T-helper 2 cell (primary cell): ENCODE results near the gene NBPF19.
"Not testable (repeated sequence)": the region's sequence is repeated elsewhere in the genome, so short reads cannot be mapped to it uniquely, and the experiment has no call there.

Source experiments
- DNase-seq, 5 experiments: peaks; one replicate each; pipeline versions ENCODE4 v3.0.0 to v3.0.0-alpha.2; 2012 to 2022
- total RNA-seq, 2 donors: gene quantifications; one replicate each; lab custom pipeline; 2026; lab: John Stamatoyannopoulos, UW

Gene NBPF19, protein sequence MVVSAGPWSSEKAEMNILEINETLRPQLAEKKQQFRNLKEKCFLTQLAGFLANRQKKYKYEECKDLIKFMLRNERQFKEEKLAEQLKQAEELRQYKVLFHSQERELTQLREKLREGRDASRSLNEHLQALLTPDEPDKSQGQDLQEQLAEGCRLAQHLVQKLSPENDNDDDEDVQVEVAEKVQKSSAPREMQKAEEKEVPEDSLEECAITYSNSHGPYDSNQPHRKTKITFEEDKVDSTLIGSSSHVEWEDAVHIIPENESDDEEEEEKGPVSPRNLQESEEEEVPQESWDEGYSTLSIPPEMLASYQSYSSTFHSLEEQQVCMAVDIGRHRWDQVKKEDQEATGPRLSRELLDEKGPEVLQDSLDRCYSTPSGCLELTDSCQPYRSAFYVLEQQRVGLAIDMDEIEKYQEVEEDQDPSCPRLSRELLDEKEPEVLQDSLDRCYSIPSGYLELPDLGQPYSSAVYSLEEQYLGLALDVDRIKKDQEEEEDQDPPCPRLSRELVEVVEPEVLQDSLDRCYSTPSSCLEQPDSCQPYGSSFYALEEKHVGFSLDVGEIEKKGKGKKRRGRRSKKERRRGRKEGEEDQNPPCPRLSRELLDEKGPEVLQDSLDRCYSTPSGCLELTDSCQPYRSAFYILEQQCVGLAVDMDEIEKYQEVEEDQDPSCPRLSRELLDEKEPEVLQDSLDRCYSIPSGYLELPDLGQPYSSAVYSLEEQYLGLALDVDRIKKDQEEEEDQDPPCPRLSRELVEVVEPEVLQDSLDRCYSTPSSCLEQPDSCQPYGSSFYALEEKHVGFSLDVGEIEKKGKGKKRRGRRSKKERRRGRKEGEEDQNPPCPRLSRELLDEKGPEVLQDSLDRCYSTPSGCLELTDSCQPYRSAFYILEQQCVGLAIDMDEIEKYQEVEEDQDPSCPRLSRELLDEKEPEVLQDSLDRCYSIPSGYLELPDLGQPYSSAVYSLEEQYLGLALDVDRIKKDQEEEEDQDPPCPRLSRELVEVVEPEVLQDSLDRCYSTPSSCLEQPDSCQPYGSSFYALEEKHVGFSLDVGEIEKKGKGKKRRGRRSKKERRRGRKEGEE (N-terminal part only)
- 3.0 to 9.0 reads per million in 2 donors for total RNA-seq

DNA sequence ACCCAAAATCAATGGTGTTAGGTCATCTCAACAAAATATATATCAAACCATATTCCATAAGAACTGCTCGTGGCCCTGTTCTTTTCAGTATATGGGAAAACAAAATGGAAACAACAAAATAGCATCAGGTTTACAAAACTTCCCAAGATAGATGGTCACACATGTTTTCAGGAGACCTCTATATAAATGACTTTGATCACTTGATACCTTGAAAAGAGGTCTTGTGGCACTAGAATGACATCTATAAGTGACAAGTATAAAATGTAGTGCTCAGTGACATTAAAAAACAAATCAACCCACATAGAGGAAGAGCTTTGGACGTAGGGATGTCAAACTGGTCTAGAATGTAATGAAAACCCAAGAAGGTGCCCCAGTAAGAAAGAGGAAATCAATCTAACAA, at the start of gene NBPF19:
Gene NBPF19 (plus strand): TSS at position 301 of the 400 bp plus-strand sequence. CDS start 888 bp downstream, outside the sequence.
- DNase-seq, result not testable (repeated sequence)

DNA sequence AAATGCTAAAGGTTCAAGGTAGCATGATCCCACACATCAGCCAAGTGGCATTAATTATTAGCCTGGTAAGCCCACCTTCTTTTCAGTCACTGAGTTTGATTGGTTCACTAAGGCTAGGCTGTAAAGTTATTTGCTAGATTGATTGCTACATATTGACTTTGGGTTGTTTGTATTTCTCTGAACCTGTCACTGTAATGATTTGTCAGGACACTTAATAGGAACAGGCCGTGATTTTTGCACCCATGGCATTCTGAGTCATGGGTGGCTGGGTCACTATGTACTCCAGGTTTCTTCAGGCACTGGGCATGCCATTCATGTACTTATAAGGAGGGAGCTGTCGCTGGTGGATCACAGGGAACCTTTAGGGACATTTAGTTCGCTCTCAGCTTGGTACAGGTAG, 46.5 kb upstream of the NBPF19 start:
- DNase-seq, result not testable (repeated sequence)

DNA sequence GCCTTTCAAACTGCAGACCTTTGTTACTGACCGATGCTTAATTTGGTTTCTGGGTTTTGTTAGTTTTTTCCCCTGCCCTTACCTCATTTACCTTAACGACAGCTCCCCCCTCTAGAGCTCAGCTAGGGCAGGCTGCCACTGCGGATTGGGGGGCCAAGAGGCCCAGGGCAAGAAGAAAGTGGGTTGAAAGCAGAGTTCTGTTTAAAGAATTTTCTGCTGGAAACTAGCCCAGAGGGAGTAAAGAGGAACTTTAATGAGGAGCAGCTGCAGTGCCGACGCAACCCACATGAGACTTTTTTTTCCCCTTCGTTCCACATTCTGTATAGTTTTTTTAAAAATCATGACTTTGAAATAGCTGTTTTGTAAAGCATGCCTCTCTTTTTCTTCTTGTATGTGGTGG, 29.4 kb upstream of the NBPF19 start:
- not testable (repeated sequence) for DNase-seq

DNA sequence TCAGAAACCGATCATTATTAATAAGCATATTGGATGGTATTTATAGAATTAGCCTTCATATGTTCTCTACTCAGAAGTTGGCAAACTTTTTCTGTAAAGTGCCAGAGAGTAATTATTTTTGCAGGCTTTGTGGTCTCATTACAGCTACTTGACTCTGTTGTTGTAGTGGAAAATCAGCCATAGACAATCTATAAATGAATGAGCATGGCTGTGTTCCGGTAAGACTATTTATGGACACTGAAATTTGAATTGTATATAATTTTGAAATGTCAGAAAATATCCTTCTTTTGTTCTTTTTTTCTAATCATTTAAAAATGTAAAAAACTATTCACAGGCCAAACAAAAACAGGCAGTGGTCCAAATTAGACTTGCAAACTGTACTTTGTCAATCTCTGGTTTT, 22.6 kb upstream of the NBPF19 start:
- DNase-seq, result not testable (repeated sequence)

DNA sequence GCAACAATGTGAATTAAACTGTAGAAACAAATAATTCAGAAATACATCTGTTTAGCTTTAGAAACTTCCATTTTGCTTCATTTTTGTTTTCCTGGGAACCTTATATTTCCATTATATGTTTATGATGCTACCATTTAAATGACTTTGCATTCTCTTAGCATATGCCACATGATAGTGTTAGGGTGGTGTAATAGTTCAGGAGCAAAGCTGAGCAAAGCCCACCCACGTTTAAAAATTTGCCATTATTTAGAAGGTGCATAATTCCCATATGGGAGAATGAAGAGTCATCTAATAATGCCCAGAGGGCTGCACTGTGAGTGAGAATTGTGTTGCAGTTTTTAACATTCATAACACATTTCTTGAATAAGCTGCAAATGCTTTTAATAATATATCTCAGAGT, 22.2 kb upstream of the NBPF19 start:
- not testable (repeated sequence) for DNase-seq

DNA sequence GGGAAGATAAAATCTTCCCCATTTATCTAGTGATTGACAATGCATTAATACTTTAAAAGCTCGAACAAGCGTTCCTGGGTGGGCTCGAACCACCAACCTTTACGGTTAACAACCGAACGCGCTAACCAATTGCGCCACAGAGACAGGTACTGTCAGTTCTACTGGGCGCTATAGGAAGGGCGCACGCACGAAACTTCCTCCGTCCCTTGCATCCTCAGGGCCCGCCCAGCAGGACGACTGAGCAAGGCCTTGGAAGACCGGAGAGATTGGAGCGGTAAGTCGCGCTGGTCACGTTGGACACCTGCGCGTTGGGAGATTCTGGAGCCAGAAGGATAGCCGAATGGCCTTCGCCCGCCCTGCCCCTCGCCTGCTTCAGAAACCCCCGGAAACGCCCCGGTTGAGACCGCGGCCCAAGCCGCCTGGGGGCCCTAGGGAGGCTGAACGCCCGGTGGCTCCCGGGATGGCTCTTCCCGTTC, 83.5 kb downstream of the NBPF19 start:
- DNase-seq, result peak in 4 of 5 experiments; percentile 35 to 72 (median 45)

DNA sequence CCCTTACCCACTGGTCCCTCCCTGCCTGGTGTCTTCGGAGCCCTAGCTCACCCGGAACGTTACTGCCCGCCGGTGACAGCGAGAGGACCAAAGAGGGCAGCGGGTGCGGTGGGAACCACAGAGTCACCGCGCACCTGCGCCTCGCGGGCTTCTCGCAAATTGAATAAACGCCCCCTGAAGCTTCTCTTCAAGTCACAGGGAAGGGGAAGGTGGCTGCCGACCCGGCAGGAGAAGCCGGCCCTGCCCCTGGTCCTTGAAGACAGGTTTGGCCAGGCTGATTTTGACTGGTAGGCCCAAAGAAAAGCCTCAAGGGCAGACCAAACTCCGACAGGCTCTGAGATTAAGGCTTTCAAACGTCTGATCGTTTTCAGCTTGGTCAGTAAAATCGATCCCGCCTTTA, 87.0 kb downstream of the NBPF19 start:
- not testable (repeated sequence) for DNase-seq

DNA sequence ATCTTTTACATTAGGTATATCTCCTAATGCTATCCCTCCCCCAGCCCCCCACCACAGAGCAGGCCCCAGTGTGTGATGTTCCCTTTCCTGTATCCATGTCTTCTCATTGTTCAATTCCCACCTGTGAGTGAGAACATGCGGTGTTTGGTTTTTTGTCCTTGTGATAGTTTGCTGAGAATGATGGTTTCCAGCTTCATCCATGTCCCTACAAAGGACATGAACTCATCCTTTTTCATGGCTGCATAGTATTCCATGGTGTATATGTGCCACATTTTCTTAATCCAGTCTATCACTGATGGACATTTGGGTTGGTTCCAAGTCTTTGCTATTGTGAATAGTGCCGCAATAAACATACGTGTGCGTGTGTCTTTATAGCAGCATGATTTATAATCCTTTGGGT, 90.6 kb downstream of the NBPF19 start:
- DNase-seq, result not testable (repeated sequence)

DNA sequence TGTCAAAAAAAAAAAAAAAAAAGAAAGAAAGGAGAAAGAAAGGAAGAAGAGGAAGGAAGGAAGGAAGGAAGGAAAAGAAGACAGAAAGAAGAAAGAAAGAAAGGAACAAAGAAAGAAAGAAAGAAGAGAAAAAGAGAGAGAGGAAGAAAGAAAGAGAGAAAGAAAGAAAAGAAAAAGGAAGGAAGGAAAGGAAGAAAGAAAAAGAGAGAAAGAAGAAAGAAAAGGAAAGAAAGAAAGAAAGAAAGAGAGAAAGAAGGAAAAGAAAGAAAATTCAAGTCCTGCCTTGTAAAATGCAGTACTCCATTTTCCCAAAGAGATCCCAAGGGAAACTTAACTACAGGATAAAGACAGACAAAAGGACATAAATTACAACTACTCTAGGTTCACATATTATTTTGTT, 97.9 kb downstream of the NBPF19 start:
- DNase-seq, result not testable (repeated sequence)

DNA sequence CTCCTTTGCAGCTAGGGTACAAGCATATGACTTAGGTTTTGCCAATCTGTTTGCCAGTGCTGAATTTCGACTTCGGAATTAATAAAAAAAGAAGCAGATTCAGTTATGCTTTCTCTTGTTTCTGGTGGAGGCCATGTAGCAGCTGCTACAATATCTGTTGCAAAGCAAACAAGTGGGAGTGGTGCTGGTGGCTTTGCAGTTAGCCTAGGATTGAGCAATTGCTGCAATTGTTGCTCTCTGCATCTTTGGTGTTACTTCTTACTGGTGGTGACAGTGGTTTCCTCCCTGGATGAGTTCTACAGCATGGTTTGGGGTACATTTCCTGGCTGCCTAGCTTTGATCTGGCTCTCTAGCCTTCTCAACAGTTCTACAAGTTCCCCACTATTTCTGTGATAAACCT, 110.7 kb downstream of the NBPF19 start:
- DNase-seq, result peak in 3 of 5 experiments; percentile 23 to 88 (median 74)
